MM.1S (cell line): Measurements from ENCODE around the gene SLC29A3.

Experiments
- EZH2 ChIP-seq: fragments of 300-600 bp; sonication (generic); optimal IDR thresholded peaks from 2 replicates; pipeline ENCODE3; 2017; ENCODE audit warnings: low read depth, mild to moderate bottlenecking, antibody characterized with exemption, low read length, mixed read lengths
- EZH2phosphoT487 ChIP-seq: fragments of 300-600 bp; sonication (generic); IDR thresholded peaks from 2 replicates; pipeline ENCODE4 v1.6.1; 2018; ENCODE audit warnings: antibody characterized with exemption, low read length
- TF ChIP-seq, protein P1 (sequence below): fragments of 300-600 bp; sonication (generic); IDR thresholded peaks from 2 replicates; pipeline ENCODE4 v1.5.1; 2016; ENCODE audit warnings: antibody characterized with exemption, low read length, mixed read lengths

DNA sequence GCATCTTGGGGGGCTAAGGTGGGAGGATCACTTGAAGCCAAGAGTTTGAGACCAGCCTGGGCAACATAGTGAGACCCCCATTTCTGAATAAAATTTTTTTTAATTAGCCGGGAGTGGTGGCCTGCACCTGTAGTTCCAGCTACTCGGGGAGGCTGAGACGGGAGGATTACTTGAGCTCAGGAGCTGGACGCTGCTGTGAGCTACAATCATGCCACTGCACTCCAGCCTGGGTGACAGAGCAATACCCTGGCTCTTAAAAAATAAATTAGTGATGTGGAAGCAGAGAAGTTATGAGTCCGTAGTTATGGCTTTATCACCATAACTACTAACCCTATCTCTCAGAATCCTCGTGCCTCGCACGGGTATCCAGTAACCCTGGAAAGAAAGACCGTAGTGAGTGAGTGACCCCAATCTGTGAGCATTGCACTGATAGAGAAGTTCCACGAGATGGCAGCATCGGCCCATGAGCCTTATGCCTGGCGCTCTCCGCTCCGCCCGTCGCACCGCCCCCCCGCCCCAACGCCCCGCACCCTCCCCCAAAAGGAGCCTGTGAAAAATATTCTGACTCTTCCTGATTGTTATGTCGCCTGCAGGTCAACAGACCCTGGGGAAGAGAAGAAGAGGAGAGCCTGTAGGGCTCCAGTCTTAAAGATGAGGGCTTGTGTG is 4.9 kb upstream of the SLC29A3 start:
- TF ChIP-seq, protein P1, sequence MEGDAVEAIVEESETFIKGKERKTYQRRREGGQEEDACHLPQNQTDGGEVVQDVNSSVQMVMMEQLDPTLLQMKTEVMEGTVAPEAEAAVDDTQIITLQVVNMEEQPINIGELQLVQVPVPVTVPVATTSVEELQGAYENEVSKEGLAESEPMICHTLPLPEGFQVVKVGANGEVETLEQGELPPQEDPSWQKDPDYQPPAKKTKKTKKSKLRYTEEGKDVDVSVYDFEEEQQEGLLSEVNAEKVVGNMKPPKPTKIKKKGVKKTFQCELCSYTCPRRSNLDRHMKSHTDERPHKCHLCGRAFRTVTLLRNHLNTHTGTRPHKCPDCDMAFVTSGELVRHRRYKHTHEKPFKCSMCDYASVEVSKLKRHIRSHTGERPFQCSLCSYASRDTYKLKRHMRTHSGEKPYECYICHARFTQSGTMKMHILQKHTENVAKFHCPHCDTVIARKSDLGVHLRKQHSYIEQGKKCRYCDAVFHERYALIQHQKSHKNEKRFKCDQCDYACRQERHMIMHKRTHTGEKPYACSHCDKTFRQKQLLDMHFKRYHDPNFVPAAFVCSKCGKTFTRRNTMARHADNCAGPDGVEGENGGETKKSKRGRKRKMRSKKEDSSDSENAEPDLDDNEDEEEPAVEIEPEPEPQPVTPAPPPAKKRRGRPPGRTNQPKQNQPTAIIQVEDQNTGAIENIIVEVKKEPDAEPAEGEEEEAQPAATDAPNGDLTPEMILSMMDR: peak; percentile 66
- TF ChIP-seq EZH2phosphoT487: no peak
- TF ChIP-seq EZH2: no peak
